T-cell (primary cell): ENCODE measurements around the gene SOX6. TPM values are rescaled to one million over a fixed set of nuclear protein-coding genes. Genes with fewer than 3 reads are reported as not detected.

Experiments used
- ATAC-seq, 4 experiments: fragments of 200-7000 bp in 3 of 4; fragments of 150-1000 bp in 1 of 4; cut with Tn5 transposase; replicated peaks in 1 of 4; 1 replicate in 3 of 4; 2 replicates in 1 of 4; pipeline ENCODE4 v1.10.0; 2021; ENCODE audit warnings: moderate library complexity in 3 of 4, mild to moderate bottlenecking in 2 of 4, moderate number of reproducible peaks in 1 of 4
- CTCF ChIA-PET, 2 donors: fragments of 300-600 bp; sonication (Branson Sonifier 250); formaldehyde crosslinking; loops; one replicate each; lab custom pipeline; 2022; ENCODE audit warnings: antibody characterized with exemption in 2 of 2; lab: Charles Lee
- POLR2A ChIA-PET, 2 donors: fragments of 300-600 bp; sonication (Branson Sonifier 250); formaldehyde crosslinking; loops; one replicate each; lab custom pipeline; 2022; ENCODE audit warnings: antibody characterized with exemption in 2 of 2; lab: Charles Lee
- DNase-seq, 35 experiments: peaks; one replicate each; pipeline versions ENCODE4 v3.0.0 to v3.0.0-alpha.2; 2013 to 2023
- H3K27ac ChIP-seq: one replicate; pipeline ENCODE4 v1.5.1; 2013; ENCODE audit warnings: low read length
- H3K27me3 ChIP-seq, 2 experiments: replicated peaks in 1 of 2; 1 replicate in 1 of 2; 2 replicates in 1 of 2; pipeline versions ENCODE4 v1.6.1 to v1.7.0; 2013; ENCODE audit warnings: low read length in 1 of 2, mixed read lengths in 1 of 2; ENCODE audit not compliant: control insufficient read depth in 2 of 2, insufficient read depth in 2 of 2; ENCODE audit errors: extremely low read depth in 1 of 2
- H3K36me3 ChIP-seq, 2 donors: 1 replicate in 1 of 2; 2 replicates in 1 of 2; pipeline versions ENCODE4 v1.6.1 to v1.7.0; 2013; ENCODE audit warnings: low read length in 1 of 2; ENCODE audit not compliant: control insufficient read depth in 2 of 2, insufficient read depth in 1 of 2; ENCODE audit errors: extremely low read depth in 1 of 2
- H3K4me1 ChIP-seq, 2 experiments: 1 replicate in 1 of 2; 2 replicates in 1 of 2; pipeline versions ENCODE4 v1.6.1 to v1.7.0; 2013; ENCODE audit warnings: low read length in 2 of 2, mixed read lengths in 1 of 2; ENCODE audit not compliant: insufficient read depth in 2 of 2, control insufficient read depth in 1 of 2; ENCODE audit errors: extremely low read depth in 1 of 2
- H3K4me3 ChIP-seq, 2 donors: 1 replicate in 1 of 2; 2 replicates in 1 of 2; pipeline versions ENCODE4 v1.5.1 to v1.7.0; 2013; ENCODE audit warnings: mild to moderate bottlenecking in 2 of 2, low read length in 1 of 2, moderate library complexity in 1 of 2; ENCODE audit not compliant: control insufficient read depth in 1 of 2; ENCODE audit errors: extremely low read depth in 1 of 2
- H3K9me3 ChIP-seq: 2 replicates; pipeline ENCODE4 v1.7.0; 2013
- H3K27ac Mint-ChIP-seq, 2 donors: one replicate each; pipeline ENCODE4 v1.8.0; 2020 to 2021; ENCODE audit warnings: mild to moderate bottlenecking in 2 of 2, mixed read lengths in 2 of 2
- H3K27me3 Mint-ChIP-seq, 2 donors: one replicate each; pipeline ENCODE4 v1.8.0; 2021 to 2022; ENCODE audit warnings: mixed read lengths in 2 of 2
- H3K36me3 Mint-ChIP-seq: one replicate; pipeline ENCODE4 v1.8.0; 2021; ENCODE audit warnings: mixed read lengths
- H3K4me1 Mint-ChIP-seq, 3 donors: one replicate each; pipeline ENCODE4 v1.8.0; 2020 to 2022; ENCODE audit warnings: mixed read lengths in 3 of 3, mild to moderate bottlenecking in 1 of 3
- H3K4me3 Mint-ChIP-seq, 3 donors: one replicate each; pipeline ENCODE4 v1.8.0; 2020 to 2022; ENCODE audit warnings: mild to moderate bottlenecking in 3 of 3, mixed read lengths in 3 of 3, moderate library complexity in 3 of 3
- H3K9me3 Mint-ChIP-seq, 3 donors: one replicate each; pipeline ENCODE4 v1.8.0; 2020 to 2022; ENCODE audit warnings: mixed read lengths in 3 of 3
- WGBS: methylation state at CpG from one replicate; pipeline ENCODE4 v1.1.5; 2013; ENCODE audit warnings: missing lambda C conversion rate; ENCODE audit not compliant: insufficient coverage; 5-methylcytosine and 5-hydroxymethylcytosine counted together
- total RNA-seq, 35 experiments: library from RNA in 6 of 35; stranded (reverse) in 6 of 35; fragments of 120-200 nt in 1 of 35; gene quantifications; one replicate each; pipeline versions ENCODE4 v1.2.1 to v1.2.4 and lab custom pipeline; 2013 to 2026

Gene SOX6
- total RNA-seq, 5 donors from 2014 or later (not counting 1 experiment from before 2014, with no cell fraction given): 0.16 TPM; not detected in 4

GRCh38 chr11:16155448-16155847 is 200.9 kb downstream of the SOX6 start:
- H3K4me1 ChIP-seq: no peaks in the 10 kb centered on the region
- no peak overlapping the region for H3K4me3 ChIP-seq
- no peak for ATAC-seq
- H3K9me3 ChIP-seq: no peaks in the 10 kb centered on the region
- CTCF ChIA-PET: no interaction called here
- Mint-ChIP-seq H3K27ac (no peak overlapping the region), H3K4me1 (no peaks in the 10 kb centered on the region), H3K4me3 (no peak overlapping the region), H3K27me3 (no peaks in the 10 kb centered on the region), H3K9me3 (peaks cover 0 to 3% (median under 1%) of the 10 kb centered on the region in 3 donors), H3K36me3 (no peaks in the 10 kb centered on the region)
- no peaks in the 10 kb centered on the region for H3K27me3 ChIP-seq
- no peak overlapping the region for H3K27ac ChIP-seq
- H3K36me3 ChIP-seq: no peaks in the 10 kb centered on the region
- POLR2A ChIA-PET: no interaction called here
- DNase-seq: no peak

GRCh38 chr11:16154715-16155396 is 201.5 kb downstream of the SOX6 start:
- ATAC-seq: no peak
- ChIA-PET CTCF (no interaction called here), POLR2A (no interaction called here)
- no peak overlapping the region for H3K27ac Mint-ChIP-seq
- Histone ChIP-seq H3K27me3 (no peaks in the 10 kb centered on the region), H3K9me3 (no peaks in the 10 kb centered on the region), H3K4me1 (no peaks in the 10 kb centered on the region), H3K36me3 (no peaks in the 10 kb centered on the region), H3K27ac (no peak overlapping the region), H3K4me3 (no peak overlapping the region)
- DNase-seq: no peak
- H3K36me3 Mint-ChIP-seq: no peaks in the 10 kb centered on the region
- peaks cover 3 to 6% (median 3%) of the 10 kb centered on the region in 3 donors for H3K9me3 Mint-ChIP-seq
- no peaks in the 10 kb centered on the region for H3K4me1 Mint-ChIP-seq
- WGBS: no CpG with 5 or more reads among the region's 4 CpGs
- no peaks in the 10 kb centered on the region for H3K27me3 Mint-ChIP-seq
- no peak overlapping the region for H3K4me3 Mint-ChIP-seq

- no peaks in the 10 kb centered on the region for H3K27me3 Mint-ChIP-seq
- no CpG with 5 or more reads among the region's 2 CpGs for whole genome bisulfite sequencing
- H3K27ac Mint-ChIP-seq: no peak overlapping the region
Measured at GRCh38 chr11:16153951-16154350, 202.4 kb downstream of the SOX6 start.

GRCh38 chr11:16151138-16151537 is 205.2 kb downstream of the SOX6 start:
- DNase-seq (no peak), ATAC-seq (no peak)
- Histone ChIP-seq H3K36me3 (no peaks in the 10 kb centered on the region), H3K4me1 (no peaks in the 10 kb centered on the region), H3K4me3 (no peak overlapping the region), H3K9me3 (no peaks in the 10 kb centered on the region), H3K27ac (no peak overlapping the region), H3K27me3 (no peaks in the 10 kb centered on the region)
- no peak overlapping the region for H3K4me3 Mint-ChIP-seq
- no peaks in the 10 kb centered on the region for H3K36me3 Mint-ChIP-seq
- no peaks in the 10 kb centered on the region for H3K4me1 Mint-ChIP-seq
- ChIA-PET POLR2A (no interaction called here), CTCF (no interaction called here)
- WGBS: 90% methylated on average over 2 of the region's 6 CpGs
- H3K27me3 Mint-ChIP-seq: no peaks in the 10 kb centered on the region
- H3K9me3 Mint-ChIP-seq: peaks cover 6 to 10% (median 7%) of the 10 kb centered on the region in 3 donors
- H3K27ac Mint-ChIP-seq: no peak overlapping the region

More at GRCh38 chr11:16153951-16154350, 202.4 kb downstream of the SOX6 start:
- H3K9me3 ChIP-seq: no peaks in the 10 kb centered on the region
- H3K27me3 ChIP-seq: no peaks in the 10 kb centered on the region
- no peak for DNase-seq
- ATAC-seq: no peak
- H3K27ac ChIP-seq: no peak overlapping the region
- Mint-ChIP-seq H3K9me3 (peaks cover 3 to 6% (median 6%) of the 10 kb centered on the region in 3 donors), H3K4me3 (no peak overlapping the region), H3K4me1 (no peaks in the 10 kb centered on the region), H3K36me3 (no peaks in the 10 kb centered on the region)
- H3K36me3 ChIP-seq: no peaks in the 10 kb centered on the region
- no peak overlapping the region for H3K4me3 ChIP-seq
- ChIA-PET POLR2A (no interaction called here), CTCF (no interaction called here)
- no peaks in the 10 kb centered on the region for H3K4me1 ChIP-seq

DNA sequence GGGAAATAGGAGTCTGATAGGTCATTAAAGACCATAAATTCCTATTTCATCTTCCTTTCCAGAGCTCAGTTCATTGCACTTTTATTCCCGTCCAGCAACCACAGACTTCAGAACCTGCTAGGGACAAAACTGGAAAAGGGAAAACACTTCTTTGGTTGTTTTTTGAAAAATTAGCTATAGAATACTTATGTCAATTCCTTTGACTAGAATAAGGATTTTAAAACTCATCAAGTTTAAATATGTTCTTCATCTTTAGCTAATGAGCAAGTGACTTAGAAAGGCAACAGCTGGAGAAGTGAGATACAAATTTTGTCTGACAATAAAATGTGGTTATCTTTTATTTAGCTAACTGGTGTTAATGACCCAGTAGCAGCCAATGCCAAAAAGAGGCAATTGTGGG is 206.9 kb downstream of the SOX6 start:
- H3K27ac Mint-ChIP-seq: no peak overlapping the region
- no peak overlapping the region for H3K4me3 ChIP-seq
- no peaks in the 10 kb centered on the region for H3K27me3 Mint-ChIP-seq
- POLR2A ChIA-PET: no interaction called here
- H3K27me3 ChIP-seq: no peaks in the 10 kb centered on the region
- WGBS: no CpG with 5 or more reads among the region's 1 CpG
- peaks cover 6 to 10% (median 7%) of the 10 kb centered on the region in 3 donors for H3K9me3 Mint-ChIP-seq
- no peaks in the 10 kb centered on the region for H3K36me3 Mint-ChIP-seq
- no peaks in the 10 kb centered on the region for H3K4me1 ChIP-seq
- DNase-seq (no peak), ATAC-seq (no peak)
- H3K9me3 ChIP-seq: no peaks in the 10 kb centered on the region
- no peak overlapping the region for H3K4me3 Mint-ChIP-seq
- H3K27ac ChIP-seq: no peak overlapping the region
- CTCF ChIA-PET: no interaction called here
- no peaks in the 10 kb centered on the region for H3K4me1 Mint-ChIP-seq
- no peaks in the 10 kb centered on the region for H3K36me3 ChIP-seq

GRCh38 chr11:16148301-16148931 is 207.9 kb downstream of the SOX6 start:
- WGBS: 87% methylated on average over 8 of the region's 8 CpGs

More at GRCh38 chr11:16148301-16148931, 207.9 kb downstream of the SOX6 start:
- no peaks in the 10 kb centered on the region for H3K27me3 Mint-ChIP-seq
- ATAC-seq (no peak), DNase-seq (no peak)
- POLR2A ChIA-PET: no interaction called here
- H3K36me3 Mint-ChIP-seq: no peaks in the 10 kb centered on the region
- H3K36me3 ChIP-seq: no peaks in the 10 kb centered on the region
- no peak overlapping the region for H3K4me3 Mint-ChIP-seq
- no peak overlapping the region for H3K27ac Mint-ChIP-seq
- H3K27ac ChIP-seq: no peak overlapping the region
- H3K9me3 Mint-ChIP-seq: peaks cover 6 to 15% (median 11%) of the 10 kb centered on the region in 3 donors
- H3K27me3 ChIP-seq: no peaks in the 10 kb centered on the region
- H3K4me1 ChIP-seq: no peaks in the 10 kb centered on the region
- CTCF ChIA-PET: no interaction called here
- H3K4me3 ChIP-seq: no peak overlapping the region
- H3K9me3 ChIP-seq: no peaks in the 10 kb centered on the region
- no peaks in the 10 kb centered on the region for H3K4me1 Mint-ChIP-seq
